GM18505 (cell line): ENCODE measurements around the gene ESRRB.

Experiments used
- ATAC-seq: cut with Tn5 transposase; IDR thresholded peaks from one replicate; pipeline ENCODE4 v1.9.1; 2021; ENCODE audit not compliant: unreplicated experiment
- POLR2A ChIP-seq: IDR thresholded peaks from 4 replicates; pipeline ENCODE4 v1.6.1; 2011; ENCODE audit warnings: borderline replicate concordance; ENCODE audit not compliant: insufficient read depth, insufficient read length; ENCODE audit errors: extremely low read depth

The ESRRB gene

GRCh38 chr14:76546426-76547221 is 170.7 kb downstream of the ESRRB start:
- no peak for TF ChIP-seq POLR2A

GRCh38 chr14:76547831-76548230 is 171.9 kb downstream of the ESRRB start:
- TF ChIP-seq POLR2A, result no peak
- no peak for ATAC-seq

More at GRCh38 chr14:76546426-76547221, 170.7 kb downstream of the ESRRB start:
- ATAC-seq, result no peak

GRCh38 chr14:76550534-76550933 is 174.6 kb downstream of the ESRRB start:
- no peak for ATAC-seq

GRCh38 chr14:76551116-76551515 is 175.2 kb downstream of the ESRRB start:
- ATAC-seq, result no peak
- no peak for TF ChIP-seq POLR2A

More at GRCh38 chr14:76550534-76550933, 174.6 kb downstream of the ESRRB start:
- TF ChIP-seq POLR2A, result no peak
